Measurements from ENCODE around the gene CYTH2. TPM values are rescaled to one million over a fixed set of nuclear protein-coding genes. Genes with fewer than 3 reads are reported as not detected.

CYTH2 gene
- total RNA-seq, 1 experiment from 2014 or later = 145 TPM

DNA sequence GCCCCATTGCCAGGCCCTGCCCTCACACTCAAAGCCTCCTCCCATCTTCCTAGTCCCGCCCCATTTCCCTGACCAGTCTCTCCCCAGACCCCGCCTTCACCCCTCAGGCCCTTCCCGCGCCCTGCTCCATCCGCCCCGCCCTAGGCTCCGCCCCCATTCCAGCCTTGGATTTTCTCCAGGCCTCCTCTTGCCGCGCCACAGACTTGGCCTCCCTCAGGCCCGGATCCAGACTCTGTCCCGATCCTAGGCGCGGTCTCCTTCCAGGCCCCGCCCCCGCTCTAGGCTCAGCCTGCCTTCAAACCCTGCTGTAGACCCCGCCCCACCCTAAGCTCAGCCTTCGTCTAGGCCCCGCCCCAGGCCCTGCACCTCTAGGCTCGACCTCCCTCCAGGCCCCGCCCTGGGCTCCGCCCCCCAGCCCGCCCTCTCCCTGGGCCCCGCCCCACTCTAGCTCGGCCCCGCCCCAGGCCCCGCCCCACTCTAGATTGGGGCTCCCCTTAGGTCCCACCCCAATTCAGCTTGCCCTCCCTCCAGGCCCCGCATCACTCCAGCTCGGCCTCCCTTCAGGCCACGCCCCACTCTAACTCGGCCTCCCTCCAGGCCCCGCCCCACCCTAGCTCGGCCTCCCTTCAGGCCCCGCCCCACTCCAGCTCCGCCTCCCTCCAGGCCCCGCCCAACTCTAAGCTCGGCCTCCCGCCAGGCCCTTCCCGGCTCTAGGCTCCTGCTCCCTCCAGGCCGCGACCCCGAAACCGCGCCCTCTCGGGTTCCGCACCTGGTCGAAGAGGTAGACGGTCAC lies 24.0 kb downstream of the CYTH2 start:
- DNase-seq (ENCODE audit: low spot score) = peak; percentile 100

DNA sequence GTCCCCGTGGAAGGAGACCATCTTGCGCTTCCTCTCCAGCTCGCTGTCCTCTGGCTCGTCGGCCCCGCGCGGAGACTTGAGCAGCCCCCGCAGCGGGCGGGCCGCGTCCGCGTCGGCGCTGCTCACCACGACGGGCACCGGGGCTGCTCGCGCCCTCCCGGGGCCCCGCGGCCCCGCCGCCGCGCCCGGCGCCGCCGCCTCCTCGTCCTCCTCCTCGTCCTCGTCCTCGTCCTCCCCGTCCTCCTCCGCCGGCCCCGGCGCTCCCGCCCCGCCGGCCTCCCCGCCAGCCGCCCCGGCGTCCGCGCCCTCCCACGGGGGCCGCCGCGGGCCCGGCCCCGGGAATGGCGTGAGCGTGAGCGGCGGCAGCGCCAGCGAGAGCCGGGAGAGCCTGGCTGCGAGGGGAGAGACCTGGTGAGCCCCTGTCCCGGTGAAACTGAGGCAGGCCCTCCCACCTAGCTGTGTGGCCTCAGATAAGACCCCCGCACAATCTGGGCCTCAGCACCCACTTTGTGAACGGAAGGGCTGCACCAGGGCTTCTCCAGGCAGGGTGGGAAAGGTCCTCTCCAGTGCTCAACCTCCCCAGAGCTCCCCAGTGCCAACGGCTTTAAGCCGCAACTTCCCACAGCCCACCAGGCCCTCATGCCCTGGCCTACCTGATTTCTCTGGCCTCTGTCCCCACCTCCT lies 24.7 kb downstream of the CYTH2 start:
- DNase-seq (ENCODE audit: low spot score) = no peak

GRCh38 chr19:48495396-48495795 lies 26.2 kb downstream of the CYTH2 start:
- peak; percentile 47 for DNase-seq (ENCODE audit: low spot score)

DNA sequence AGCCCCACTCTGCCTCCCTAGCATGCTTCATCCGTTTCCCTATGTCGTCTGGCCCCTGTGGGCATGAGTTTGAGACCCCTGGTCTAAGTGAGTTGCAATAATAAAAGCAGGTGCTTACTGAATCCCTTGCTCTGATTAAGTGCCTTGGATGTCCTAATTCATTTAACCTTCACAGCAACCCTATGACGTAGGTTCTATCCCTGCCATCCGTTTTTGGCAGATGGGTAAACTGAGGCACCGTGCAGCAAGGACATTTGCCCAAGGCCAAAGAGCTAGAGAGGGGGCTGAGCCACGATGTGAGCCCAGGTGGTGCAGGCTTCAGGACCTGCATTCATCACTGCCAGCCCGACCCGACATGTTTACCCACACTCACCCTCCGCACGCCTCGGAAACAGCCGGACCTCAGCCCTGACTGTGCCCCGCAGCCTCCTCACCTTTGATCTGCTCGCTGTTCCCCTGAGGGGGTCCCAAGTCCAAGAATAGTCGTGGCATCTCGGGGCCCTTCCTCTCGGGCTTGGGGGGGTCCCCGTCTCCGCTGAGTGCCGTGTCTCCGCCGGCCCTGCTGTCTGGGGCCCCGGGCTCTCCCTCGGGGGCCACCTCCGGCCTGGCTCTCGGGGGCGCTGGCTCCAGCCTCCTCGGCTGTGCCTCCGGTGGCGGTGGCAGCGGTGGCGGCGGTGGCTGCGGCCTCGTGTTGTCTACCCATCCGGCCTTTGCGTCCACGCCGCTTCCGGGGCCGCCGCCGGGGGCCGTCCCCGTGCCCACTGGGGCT lies 28.0 kb downstream of the CYTH2 start:
- no peak for DNase-seq (ENCODE audit: low spot score)

GRCh38 chr19:48497728-48498594 lies 28.8 kb downstream of the CYTH2 start:
- no peak for DNase-seq (ENCODE audit: low spot score)

DNA sequence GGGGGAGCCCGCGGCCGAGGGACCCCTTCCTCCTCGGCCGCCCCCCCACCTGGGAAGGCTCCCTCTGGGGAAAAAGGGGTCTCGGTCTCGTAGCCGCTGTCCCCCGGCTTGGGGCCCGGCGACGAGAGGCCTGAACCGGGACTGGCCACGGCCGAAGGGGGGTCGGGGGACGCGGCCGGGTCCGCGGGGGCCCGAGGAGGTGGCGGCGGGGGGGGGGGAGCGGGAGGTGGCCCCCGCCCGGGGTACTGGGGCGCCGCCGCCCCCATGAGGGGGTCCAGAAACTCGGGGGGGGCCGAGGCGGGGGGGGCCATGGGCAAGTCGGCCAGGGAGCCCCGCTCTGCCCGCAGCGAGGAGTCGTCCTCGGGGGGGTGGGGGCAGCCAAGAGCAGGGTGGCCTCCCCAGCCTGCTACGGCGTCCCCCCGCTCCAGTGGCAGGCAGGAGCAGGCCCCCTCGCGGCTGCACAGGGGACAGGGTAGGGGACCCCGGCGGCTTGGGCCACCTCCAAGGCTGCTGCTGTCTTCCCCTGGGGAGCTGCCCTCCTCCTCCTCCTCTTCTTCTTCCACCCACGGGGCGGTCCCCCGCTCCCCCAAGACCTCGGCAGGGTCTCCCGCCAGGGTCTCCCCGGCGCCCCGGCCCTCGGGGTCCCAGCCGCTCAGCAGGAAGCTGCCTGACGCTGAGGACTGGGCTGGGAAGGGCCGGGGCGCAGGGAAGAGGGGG lies 29.6 kb downstream of the CYTH2 start:
- DNase-seq (ENCODE audit: low spot score) = no peak

GRCh38 chr19:48499316-48500090 lies 30.3 kb downstream of the CYTH2 start:
- no peak for DNase-seq (ENCODE audit: low spot score)

DNA sequence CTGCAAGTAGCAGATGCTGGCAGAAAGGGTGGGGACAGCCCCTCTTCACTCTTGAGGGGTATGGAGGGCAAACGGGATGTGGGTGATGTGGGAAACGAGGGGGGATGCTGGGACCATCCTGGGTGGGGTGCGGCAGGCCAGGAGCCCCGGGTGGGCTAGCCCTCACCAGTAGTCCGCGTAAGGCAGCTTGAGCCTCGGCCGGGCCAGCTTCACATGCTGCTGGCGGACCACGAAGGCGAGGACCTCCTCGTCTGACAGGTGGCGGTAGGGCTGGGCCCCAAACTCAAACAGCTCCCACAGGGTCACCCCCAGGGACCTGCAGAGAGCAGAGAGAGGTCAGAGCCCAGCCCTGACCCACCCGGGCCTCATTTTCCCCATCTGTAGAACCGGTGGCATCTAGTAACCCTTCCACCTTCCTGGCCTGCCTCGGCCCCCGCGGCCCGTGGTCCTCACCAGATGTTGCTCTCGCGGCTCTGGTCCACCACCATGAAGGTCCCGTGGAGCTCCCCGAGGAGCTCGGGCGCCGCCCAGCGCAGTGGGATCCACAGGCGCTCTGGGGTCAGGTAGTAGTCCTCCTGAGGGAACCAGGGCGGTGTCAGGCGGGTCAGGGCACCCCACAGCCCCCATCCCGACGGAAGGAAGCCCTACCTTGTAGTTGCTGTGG lies 31.8 kb downstream of the CYTH2 start:
- no peak for DNase-seq (ENCODE audit: low spot score)

DNA sequence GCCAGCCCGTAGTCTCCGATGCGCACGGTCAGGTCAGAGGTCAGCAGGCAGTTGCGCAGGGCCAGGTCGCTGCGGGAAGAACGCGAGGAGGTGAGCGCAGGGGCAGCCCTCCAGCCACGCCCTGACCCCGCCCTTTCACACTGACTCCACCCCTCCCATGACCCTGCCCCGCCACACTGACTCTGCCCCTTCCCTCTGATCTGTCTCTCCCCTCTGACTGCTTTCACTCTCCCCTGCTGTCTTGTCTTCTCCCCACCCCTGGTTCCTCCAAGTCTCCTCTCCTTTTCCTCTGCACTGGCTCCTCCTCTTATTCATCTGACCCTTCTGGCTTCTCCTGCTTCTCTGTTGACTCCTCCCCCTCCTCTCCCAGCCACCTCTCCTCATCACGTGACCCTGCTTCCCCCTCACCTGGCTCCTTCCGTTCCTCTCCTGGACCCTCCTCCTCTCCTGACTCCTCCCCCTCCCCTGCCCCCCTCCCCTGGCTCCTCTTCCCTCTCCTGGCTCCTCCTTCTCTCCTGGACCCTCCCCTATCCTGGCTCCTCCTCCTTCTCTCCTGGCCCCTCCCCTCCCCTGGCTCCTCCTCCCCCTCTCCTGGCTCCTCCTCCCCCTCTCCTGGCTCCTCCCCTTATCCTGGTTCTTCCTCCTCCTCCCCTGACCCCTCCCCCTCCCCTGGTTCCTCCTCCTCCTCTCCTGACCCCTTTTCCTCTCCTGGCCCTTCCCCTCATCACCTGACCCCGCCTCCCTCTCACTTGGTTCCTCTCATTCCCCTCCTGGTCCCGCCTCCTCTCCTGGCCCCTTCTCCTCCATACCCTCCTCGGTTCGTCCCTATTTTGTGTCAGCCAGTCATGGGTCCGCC lies 32.6 kb downstream of the CYTH2 start:
- peak; percentile 100 for DNase-seq (ENCODE audit: low spot score)

DNA sequence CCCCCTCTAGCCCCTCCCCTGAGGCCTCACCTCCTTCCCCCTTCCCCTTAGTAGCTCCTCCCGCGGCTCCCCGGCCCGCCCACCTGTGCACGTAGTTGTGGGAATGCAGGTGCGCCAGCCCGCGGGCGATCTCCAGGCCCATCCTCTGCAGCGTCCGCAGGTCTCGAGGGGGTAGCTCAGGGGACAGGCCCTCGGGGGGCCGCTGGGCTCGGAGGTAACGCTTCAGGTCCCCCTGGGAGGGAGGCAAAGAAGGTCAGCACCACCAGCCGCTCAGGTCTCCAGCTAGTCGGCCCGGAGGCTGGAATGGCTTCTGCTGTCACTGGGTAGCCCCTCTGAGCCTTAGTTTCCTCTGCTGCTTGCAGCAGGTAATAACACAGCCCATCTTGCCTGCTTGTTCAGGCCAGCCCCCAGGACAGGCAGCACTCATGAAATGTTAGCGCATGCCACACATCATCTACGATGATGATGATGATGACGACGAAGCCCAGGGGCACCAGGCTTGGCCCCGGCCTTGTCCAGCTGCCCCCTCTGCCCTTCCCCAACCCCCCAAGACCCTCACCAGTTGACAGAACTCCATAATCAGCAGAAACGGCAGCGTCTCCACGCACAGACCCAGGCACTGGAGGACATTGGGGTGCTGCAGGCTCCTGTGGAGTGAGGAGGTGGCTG lies 33.3 kb downstream of the CYTH2 start:
- DNase-seq (ENCODE audit: low spot score) = no peak

DNA sequence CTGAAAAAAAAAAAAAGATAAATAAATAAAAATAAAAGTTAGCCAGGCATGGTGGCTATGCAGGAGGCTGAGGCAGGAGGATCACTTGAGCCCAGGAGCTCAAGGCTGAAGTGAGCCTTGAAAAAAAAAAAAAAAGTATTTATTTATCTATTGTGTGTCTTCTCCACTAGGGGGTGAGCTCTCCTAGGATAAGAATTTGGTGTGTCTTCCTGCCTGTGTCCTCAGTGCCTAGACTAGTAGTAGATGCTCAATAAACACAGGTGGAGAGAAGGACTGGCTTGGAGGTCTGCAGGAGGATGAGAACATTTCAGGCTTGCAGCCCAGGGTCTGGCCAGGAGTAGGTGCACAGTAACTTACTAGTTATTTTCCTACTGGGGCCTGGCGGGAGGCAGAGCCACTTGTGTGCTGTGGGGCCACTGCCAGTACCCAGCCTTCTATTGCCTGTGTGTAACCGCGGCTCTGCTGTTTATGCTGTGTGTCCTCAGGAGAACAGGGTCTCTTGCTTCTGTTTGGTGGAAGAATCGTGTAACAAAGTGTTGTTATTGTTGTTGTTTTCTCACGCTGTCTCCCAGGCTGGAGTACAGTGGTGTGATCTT lies 37.1 kb downstream of the CYTH2 start:
- DNase-seq (ENCODE audit: low spot score) = peak; percentile 72

DNA sequence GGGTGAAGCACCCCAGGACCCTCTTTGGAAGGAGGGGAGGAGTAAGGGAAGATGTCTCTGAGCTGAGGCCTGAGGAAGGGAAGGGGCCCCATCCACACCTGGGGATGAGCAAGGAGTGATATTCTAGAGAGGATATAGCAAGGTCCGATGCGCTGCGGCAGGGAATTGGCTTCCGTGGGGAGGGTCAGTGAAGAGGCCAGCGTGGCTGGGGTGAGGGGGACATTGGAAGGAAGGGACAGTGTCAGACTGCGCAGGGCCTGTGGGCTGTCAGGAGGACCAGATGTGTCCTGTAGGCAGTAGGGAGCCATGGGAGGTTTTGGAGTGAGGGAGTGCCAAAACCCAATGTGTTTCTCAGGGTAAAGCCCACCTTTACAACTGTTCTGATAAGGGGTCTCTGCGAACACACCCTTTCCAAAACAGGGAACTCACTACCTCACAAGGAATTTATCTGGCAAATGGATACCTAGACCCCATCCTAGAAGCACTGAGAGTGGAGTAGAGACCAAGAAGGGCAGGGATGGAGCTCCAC lies 38.8 kb downstream of the CYTH2 start:
- no peak for DNase-seq (ENCODE audit: low spot score)

GRCh38 chr19:48508729-48509411 lies 39.7 kb downstream of the CYTH2 start:
- no peak for DNase-seq (ENCODE audit: low spot score)

- no peak for DNase-seq (ENCODE audit: low spot score)
Observed at GRCh38 chr19:48509467-48510194, 40.5 kb downstream of the CYTH2 start.

DNA sequence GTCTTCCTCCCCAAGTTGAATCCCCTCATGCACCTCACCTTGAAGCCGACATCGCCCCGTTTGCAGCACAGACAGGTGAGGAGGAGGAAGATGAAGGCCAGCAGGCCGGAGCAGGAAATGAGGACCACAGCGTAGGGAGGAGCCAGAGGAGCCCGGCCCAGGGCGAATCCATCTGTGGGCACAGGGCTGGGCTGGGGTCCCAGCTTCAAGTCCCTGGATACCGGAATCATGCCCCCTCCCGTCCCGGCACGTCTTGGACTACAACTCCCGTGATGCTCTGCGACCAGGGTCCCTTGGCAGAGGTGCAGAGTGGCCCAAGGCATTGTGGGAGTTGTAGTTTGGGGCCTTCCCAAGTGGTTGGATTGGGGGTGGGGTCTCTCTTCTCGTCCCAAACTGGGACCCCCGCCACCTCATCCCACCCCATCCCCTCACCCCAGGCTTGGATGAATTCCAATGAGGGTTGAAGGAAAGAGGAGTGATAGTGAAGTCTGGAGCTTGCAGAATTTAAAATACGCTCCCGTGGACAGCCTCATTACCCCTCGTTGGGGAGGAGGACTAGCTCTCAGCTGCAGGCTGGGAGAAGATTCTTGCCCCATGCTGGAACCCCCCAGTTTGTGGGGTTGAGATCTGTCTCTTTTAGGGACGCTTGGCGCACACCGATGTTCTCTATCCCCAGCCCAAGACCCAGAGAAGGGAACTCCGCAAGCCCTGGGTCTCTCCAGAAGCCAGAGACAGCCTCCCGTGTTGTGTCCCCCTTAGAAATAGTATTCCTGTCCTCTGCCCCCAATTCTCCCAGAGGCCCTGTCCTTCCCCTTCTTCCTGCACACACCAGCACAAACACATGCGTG lies 41.5 kb downstream of the CYTH2 start:
- peak; percentile 78 for DNase-seq (ENCODE audit: low spot score)

All from HT-29 (cell line).